ENCODE results near the gene CAND2. TPM values are rescaled to one million over a fixed set of nuclear protein-coding genes. Genes with fewer than 3 reads are reported as not detected.

Gene CAND2
- polyA plus RNA-seq, 1 donor from 2014 or later = 0.35 TPM

DNA sequence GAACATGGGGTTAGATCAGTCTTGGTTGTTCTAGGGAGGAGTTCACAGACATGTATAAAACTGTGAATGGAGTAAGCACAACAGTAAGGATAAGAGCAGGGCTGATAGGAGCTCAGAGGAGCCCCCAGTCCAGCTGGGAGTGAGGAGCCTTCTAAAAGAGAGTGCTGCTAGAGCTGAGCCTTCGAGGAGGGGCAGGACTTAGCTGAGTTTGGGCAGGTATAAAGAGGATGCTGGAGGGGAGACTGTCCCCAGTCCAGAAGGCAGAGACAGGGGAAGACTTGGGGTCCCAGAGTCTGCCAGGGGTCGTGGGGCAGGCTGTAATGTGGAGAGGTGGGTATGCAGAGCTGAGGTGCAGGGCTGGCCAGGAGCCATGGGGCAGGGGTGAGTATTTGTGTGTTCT, 12.1 kb downstream of the CAND2 start:
- H3K27me3 Mint-ChIP-seq = no peaks in the 10 kb centered on the region

DNA sequence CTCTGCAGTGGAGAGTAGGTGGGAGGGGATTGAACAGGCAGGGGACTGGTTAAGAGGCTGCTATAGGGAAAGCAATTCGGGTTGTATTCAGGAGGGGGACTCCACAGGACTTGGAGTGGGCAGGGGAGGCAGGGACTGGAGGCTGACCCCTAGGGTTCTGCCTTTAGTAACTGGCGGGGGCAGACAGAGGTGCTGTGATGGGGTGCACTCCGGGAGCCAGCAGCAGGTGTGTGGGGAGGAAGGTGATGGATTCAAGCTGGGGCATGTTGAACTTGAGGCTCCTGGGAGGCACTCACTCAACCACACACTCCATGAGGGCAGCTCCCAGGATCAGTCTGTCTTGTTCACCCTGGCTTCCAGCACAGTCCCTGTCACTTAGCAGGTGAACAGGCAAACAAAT, 12.5 kb downstream of the CAND2 start:
- no peaks in the 10 kb centered on the region for H3K9me3 Mint-ChIP-seq
- H3K36me3 Mint-ChIP-seq = no peaks in the 10 kb centered on the region
- peak overlapping the region; percentile 21 to 89 (median 52) for H3K4me3 Mint-ChIP-seq
- H3K4me1 Mint-ChIP-seq = peaks cover 1 to 8% (median 4%) of the 10 kb centered on the region in 3 donors
- peak overlapping the region in 2 of 3 donors; percentile 37 to 54 for H3K27ac Mint-ChIP-seq
- no peaks in the 10 kb centered on the region for H3K27me3 Mint-ChIP-seq

More for the DNA sequence above, 12.1 kb downstream of the CAND2 start:
- H3K9me3 Mint-ChIP-seq = no peaks in the 10 kb centered on the region
- peak overlapping the region in 1 of 4 donors; percentile 27 for H3K4me3 Mint-ChIP-seq
- peaks cover 1 to 8% (median 4%) of the 10 kb centered on the region in 3 donors for H3K4me1 Mint-ChIP-seq
- no peaks in the 10 kb centered on the region for H3K36me3 Mint-ChIP-seq
- no peak overlapping the region for H3K27ac Mint-ChIP-seq

DNA sequence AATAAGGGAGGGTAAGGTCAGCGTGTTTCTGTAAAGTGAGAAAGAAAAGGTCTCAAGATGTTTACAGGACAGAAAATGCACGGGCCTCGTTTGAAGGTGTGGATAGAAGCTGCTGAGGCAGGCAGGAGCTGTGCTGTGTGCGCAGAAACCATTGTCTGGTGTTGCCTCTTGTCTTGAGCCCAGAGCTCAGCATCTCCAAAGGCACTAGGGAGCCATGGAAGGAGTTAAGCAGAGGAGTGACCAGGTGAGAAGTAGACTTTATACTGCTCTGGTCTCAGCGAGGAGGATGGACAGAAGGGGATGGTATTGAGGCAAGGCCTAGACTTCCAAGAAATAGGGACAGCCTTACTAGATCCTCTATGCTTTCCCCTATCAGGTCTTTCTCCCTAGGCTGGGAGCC, 13.0 kb downstream of the CAND2 start:
- Mint-ChIP-seq H3K4me1 (peaks cover 1 to 8% (median 4%) of the 10 kb centered on the region in 3 donors), H3K27ac (peak overlapping the region in 1 of 3 donors; percentile 37)

DNA sequence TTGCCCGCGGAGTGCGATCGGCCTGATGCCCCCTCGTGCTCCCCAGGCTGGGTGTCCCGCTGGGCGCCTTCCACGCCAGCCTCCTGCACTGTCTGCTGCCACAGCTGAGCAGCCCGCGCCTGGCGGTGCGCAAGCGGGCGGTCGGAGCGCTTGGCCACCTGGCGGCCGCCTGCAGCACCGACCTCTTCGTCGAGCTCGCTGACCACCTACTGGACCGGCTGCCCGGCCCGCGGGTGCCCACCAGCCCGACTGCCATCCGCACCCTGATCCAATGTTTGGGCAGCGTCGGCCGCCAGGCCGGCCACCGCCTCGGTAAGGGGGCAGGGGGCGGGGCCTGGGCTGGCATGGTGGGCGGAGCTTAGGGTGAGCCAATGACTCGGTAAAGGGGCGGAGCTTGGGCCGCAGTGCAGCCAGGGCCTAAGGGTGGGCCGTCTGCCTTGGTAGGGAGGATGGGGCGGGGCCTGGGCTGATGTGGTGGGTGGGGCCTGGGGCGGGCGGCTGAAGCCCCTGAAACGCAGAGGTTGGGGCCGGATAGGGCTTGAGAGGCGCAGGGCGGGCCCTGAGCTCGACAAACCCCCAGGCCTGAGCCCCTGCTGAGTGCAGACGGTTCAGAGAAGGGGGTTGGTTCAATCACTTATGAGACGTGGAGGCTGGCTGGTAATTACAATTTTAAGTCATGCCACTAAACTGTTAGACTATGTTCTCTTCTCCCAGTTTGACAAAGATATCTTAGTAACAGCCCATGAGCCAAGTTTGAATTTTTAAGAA, 13.7 kb downstream of the CAND2 start:
- Mint-ChIP-seq H3K4me1 (peaks cover 1 to 8% (median 4%) of the 10 kb centered on the region in 3 donors), H3K36me3 (no peaks in the 10 kb centered on the region), H3K9me3 (no peaks in the 10 kb centered on the region)

More for the DNA sequence above, 13.0 kb downstream of the CAND2 start:
- no peaks in the 10 kb centered on the region for H3K9me3 Mint-ChIP-seq
- H3K4me3 Mint-ChIP-seq = peak overlapping the region; percentile 41 to 89 (median 57)
- no peaks in the 10 kb centered on the region for H3K27me3 Mint-ChIP-seq
- no peaks in the 10 kb centered on the region for H3K36me3 Mint-ChIP-seq

DNA sequence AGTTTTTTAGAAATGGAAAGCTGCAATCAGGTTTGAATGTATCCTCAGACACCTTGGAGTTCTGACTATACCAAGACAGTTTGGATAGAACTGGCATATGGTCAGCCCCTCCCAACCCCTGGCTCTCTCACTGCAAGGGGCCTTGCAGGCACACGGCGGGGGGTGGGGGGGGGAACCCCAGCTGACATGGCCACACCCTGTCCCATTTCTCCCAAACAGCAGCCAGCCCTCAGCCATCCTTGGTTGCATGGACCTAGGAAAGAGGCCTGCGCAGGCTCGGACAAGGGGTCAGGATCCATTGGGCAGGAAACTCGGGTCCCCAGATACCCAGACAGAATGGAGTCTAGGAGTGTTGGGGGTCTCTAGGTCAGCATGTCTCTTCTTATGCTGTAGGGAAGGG, 14.5 kb downstream of the CAND2 start:
- Mint-ChIP-seq H3K27me3 (no peaks in the 10 kb centered on the region), H3K36me3 (no peaks in the 10 kb centered on the region), H3K4me1 (peaks cover 1 to 8% (median 4%) of the 10 kb centered on the region in 3 donors), H3K27ac (peak overlapping the region in 1 of 3 donors; percentile 59), H3K4me3 (peak overlapping the region in 2 of 4 donors; percentile 41 to 46), H3K9me3 (no peaks in the 10 kb centered on the region)

More for the DNA sequence above, 13.7 kb downstream of the CAND2 start:
- no peaks in the 10 kb centered on the region for H3K27me3 Mint-ChIP-seq
- H3K27ac Mint-ChIP-seq = peak overlapping the region in 1 of 3 donors; percentile 13
- peak overlapping the region; percentile 41 to 89 (median 57) for H3K4me3 Mint-ChIP-seq

DNA sequence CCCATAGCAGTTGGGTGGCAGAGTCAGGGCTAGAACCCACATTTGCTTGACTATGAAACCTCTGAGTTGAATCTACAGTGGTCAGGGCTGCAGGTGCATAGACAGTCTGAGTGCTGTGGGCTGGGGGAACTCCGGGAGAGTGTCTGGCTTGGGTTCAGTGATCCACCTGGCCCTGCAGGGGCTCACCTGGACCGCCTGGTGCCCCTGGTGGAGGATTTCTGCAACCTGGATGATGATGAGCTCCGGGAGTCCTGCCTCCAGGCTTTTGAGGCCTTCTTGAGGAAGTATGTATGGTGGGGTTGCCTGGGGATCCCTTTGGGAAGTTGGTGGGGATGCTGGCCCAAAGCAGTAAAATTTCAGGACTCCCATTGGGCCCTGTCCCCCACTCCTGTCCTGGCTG, 16.3 kb downstream of the CAND2 start:
- Mint-ChIP-seq H3K4me1 (peaks cover 1 to 8% (median 4%) of the 10 kb centered on the region in 3 donors), H3K27ac (no peak overlapping the region), H3K4me3 (no peak overlapping the region)

DNA sequence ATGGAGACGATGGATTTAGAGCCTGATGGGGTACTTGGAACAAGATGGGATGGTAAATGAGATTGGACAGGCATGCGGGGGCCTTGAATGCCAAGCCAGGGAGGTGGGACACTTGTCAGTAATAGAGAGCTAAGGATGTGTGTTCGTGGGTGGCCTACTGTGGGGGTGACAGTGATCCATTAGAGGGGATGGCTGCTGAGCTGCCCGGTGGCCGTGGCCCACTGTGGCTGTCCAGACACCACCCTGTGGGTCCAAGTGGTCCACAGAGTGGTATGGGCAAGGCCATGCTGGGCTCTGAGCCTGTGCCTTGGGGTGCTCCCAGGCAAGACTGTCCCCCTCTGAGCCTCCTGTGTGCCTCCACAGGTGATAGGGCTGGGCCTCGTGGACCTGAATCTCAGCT, 17.5 kb downstream of the CAND2 start:
- Mint-ChIP-seq H3K4me3 (no peak overlapping the region), H3K4me1 (peaks cover 3 to 12% (median 4%) of the 10 kb centered on the region in 3 donors), H3K36me3 (no peaks in the 10 kb centered on the region), H3K27ac (no peak overlapping the region), H3K27me3 (no peaks in the 10 kb centered on the region), H3K9me3 (no peaks in the 10 kb centered on the region)

More for the DNA sequence above, 16.3 kb downstream of the CAND2 start:
- Mint-ChIP-seq H3K9me3 (no peaks in the 10 kb centered on the region), H3K27me3 (no peaks in the 10 kb centered on the region), H3K36me3 (no peaks in the 10 kb centered on the region)

DNA sequence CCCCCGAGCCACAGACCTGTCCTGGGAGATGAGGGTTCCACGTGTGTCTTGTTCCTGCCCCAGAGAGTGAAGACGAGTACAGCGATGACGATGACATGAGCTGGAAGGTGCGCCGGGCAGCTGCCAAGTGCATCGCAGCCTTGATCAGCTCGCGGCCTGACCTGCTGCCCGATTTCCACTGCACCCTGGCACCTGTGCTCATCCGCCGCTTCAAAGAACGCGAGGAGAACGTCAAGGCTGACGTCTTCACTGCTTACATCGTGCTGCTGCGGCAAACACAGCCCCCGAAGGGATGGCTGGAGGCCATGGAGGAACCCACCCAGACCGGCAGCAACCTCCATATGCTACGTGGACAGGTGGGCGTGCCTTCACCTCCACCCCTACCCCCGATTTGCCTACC, 18.6 kb downstream of the CAND2 start:
- Mint-ChIP-seq H3K27me3 (no peaks in the 10 kb centered on the region), H3K27ac (no peak overlapping the region), H3K9me3 (no peaks in the 10 kb centered on the region), H3K36me3 (no peaks in the 10 kb centered on the region), H3K4me3 (peak overlapping the region in 1 of 4 donors; percentile 33), H3K4me1 (peaks cover 4 to 11% (median 5%) of the 10 kb centered on the region in 3 donors)

DNA sequence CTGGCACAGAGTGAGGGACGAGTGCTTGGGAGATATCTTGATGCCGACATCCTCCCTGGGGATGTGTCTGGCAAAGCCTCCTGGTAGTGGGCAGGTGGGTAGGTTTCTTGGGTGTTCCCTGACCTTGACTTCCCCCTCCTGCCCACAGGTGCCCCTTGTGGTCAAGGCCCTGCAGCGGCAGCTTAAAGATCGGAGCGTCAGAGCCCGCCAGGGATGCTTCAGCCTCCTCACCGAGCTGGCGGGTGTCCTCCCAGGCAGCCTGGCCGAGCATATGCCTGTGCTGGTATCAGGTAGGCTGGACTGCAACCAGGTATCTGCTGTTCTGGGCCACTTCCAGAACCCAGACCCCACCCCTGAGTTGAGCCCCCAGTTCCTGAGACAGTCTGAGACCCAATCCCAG, 19.2 kb downstream of the CAND2 start:
- no peaks in the 10 kb centered on the region for H3K9me3 Mint-ChIP-seq
- H3K4me3 Mint-ChIP-seq = no peak overlapping the region
- peaks cover 1 to 8% (median 5%) of the 10 kb centered on the region in 3 donors for H3K4me1 Mint-ChIP-seq
- no peak overlapping the region for H3K27ac Mint-ChIP-seq
- no peaks in the 10 kb centered on the region for H3K36me3 Mint-ChIP-seq
- no peaks in the 10 kb centered on the region for H3K27me3 Mint-ChIP-seq

DNA sequence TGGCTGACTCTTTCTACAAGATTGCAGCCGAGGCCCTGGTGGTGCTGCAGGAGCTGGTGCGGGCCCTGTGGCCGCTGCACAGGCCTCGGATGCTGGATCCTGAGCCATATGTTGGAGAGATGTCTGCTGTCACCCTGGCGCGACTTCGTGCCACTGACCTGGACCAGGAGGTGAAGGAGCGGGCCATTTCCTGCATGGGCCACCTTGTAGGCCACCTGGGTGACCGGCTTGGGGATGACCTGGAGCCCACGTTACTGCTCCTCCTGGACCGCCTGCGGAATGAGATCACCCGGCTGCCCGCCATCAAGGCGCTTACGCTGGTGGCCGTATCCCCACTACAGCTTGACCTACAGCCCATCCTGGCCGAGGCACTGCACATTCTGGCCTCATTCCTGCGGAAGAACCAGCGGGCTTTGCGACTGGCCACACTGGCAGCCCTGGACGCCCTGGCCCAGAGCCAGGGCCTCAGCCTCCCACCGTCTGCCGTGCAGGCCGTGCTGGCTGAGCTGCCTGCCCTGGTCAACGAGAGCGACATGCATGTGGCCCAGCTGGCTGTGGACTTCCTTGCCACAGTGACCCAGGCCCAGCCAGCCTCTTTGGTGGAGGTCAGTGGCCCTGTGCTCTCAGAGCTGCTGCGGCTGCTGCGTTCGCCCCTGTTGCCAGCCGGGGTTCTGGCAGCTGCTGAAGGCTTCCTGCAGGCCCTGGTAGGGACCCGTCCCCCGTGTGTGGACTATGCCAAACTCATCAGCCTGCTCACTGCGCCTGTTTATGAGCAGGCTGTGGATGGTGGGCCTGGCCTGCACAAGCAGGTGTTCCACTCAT, 20.3 kb downstream of the CAND2 start:
- H3K9me3 Mint-ChIP-seq = no peaks in the 10 kb centered on the region
- H3K4me1 Mint-ChIP-seq = peaks cover 0 to 7% (median 5%) of the 10 kb centered on the region in 3 donors
- H3K4me3 Mint-ChIP-seq = no peak overlapping the region
- no peak overlapping the region for H3K27ac Mint-ChIP-seq
- no peaks in the 10 kb centered on the region for H3K36me3 Mint-ChIP-seq
- no peaks in the 10 kb centered on the region for H3K27me3 Mint-ChIP-seq

DNA sequence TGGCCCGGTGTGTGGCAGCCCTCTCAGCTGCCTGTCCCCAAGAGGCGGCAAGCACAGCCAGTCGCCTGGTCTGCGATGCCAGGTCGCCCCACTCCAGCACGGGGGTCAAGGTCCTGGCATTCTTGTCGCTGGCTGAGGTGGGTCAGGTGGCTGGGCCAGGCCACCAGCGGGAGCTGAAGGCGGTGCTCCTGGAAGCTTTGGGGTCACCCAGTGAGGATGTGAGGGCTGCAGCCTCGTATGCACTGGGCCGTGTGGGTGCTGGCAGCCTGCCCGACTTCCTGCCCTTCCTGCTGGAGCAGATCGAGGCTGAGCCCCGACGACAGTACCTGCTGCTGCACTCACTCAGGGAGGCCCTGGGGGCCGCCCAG, 20.8 kb downstream of the CAND2 start:
- H3K9me3 Mint-ChIP-seq = no peaks in the 10 kb centered on the region
- H3K4me3 Mint-ChIP-seq = no peak overlapping the region
- peaks cover 0 to 7% (median 5%) of the 10 kb centered on the region in 3 donors for H3K4me1 Mint-ChIP-seq
- no peaks in the 10 kb centered on the region for H3K27me3 Mint-ChIP-seq
- H3K27ac Mint-ChIP-seq = no peak overlapping the region
- H3K36me3 Mint-ChIP-seq = no peaks in the 10 kb centered on the region

DNA sequence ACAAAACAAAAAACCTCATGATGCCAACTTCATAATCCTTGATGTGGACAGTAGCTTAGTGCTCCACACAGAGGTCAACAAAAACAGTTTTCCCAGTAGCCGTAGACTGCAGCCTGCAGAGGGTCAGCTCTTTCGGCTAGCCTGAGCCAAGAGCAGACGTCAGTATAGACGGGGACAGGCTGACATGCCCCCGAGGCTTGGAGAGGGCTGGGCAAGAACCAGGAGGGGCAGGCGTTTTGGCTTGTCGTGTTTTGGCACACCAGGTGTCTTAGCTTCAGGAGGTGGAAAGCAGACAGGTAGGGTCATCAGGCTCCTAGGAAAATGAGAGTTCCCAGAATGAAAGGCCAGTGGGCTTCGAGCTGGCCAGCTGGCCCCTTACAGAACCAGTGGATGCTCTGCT, 21.8 kb downstream of the CAND2 start:
- H3K9me3 Mint-ChIP-seq = no peaks in the 10 kb centered on the region
- H3K27ac Mint-ChIP-seq = peak overlapping the region in 1 of 3 donors; percentile 87
- no peak overlapping the region for H3K4me3 Mint-ChIP-seq
- peaks cover 4 to 8% (median 5%) of the 10 kb centered on the region in 3 donors for H3K4me1 Mint-ChIP-seq
- no peaks in the 10 kb centered on the region for H3K27me3 Mint-ChIP-seq
- no peaks in the 10 kb centered on the region for H3K36me3 Mint-ChIP-seq

DNA sequence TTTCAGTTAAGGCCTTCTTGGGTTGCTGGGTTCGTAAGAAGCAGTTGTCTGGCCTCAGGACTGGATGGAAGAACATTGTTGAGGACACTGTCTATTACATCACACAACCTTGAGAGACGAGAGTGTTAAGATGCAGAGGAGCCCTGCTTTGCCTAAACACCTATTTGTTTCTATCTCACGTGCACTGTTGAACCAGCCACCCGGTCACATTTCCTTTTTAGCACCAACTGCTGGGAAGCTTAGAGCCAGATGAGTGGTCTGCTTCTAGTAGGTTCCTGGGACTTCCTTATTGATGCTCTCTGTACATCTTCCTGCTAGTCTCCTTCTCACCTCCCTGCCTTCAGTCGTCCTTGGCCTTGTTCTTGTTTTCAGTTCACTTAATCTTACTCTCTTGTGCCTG, 22.3 kb downstream of the CAND2 start:
- Mint-ChIP-seq H3K4me1 (peaks cover 4 to 8% (median 5%) of the 10 kb centered on the region in 3 donors), H3K27ac (no peak overlapping the region), H3K9me3 (no peaks in the 10 kb centered on the region), H3K36me3 (no peaks in the 10 kb centered on the region), H3K4me3 (no peak overlapping the region), H3K27me3 (no peaks in the 10 kb centered on the region)

DNA sequence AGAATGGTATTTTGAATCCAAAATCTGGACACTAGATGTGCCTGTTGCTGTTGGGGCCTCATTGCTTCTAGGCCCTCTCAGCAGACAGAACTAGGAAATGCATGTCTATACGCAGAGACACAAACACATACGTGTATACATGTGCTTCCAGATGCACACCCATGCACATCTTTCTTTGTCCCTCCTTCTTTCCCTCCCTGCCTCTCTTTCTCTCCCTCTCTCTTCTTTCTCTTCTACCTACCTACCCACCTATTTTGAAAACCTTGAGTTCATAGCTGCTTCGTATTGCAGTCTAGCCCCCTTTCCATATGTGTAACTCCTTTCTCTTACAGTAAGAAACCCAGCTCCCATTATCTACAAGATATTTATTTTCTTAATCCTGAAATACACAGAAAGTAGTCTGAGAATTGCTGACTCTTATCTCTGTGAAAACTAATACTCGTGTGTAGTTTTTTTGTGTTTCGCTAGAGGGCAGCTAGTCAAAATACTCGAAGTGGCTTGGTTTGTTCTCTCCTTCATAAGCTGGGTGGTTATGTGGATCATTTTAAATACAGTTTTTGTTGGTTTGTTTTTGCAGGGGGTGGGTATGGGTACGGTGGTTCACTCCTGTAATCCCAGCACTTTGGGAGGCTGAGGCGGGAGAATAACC, 26.4 kb downstream of the CAND2 start:
- no peak overlapping the region for H3K27ac Mint-ChIP-seq
- H3K9me3 Mint-ChIP-seq = no peaks in the 10 kb centered on the region
- H3K27me3 Mint-ChIP-seq = no peaks in the 10 kb centered on the region
- no peak overlapping the region for H3K4me3 Mint-ChIP-seq
- no peaks in the 10 kb centered on the region for H3K36me3 Mint-ChIP-seq
- peaks cover 4 to 8% (median 5%) of the 10 kb centered on the region in 3 donors for H3K4me1 Mint-ChIP-seq

DNA sequence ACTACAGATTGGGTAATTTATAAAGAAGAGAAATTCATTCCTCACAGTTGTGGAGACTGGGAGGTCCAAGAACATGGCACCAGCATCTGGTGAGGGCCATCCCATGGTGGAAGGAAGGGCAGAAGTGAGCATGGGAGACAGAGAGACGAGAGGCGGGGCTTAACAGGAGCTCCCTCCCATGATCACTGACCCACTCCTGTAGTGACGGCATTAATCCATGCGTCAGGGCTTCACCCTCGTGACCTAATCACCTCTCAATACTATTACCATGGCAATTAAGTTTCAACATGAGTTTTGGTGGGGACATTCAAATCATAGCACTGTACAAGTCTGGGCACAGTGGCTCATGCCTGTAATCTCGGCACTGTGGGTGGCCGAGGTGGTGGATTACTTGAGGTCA, 27.8 kb downstream of the CAND2 start:
- H3K9me3 Mint-ChIP-seq = peaks cover 0 to 2% (median 0%) of the 10 kb centered on the region in 3 donors
- H3K27ac Mint-ChIP-seq = peak overlapping the region in 1 of 3 donors; percentile 31
- no peak overlapping the region for H3K4me3 Mint-ChIP-seq
- no peaks in the 10 kb centered on the region for H3K36me3 Mint-ChIP-seq
- peaks cover 0 to 4% (median 1%) of the 10 kb centered on the region in 3 donors for H3K4me1 Mint-ChIP-seq
- no peaks in the 10 kb centered on the region for H3K27me3 Mint-ChIP-seq

All from IgD-negative memory B cell (primary cell).